Islet precursor cell (in vitro differentiated cells): Measurements from ENCODE around the gene HTR1B.

Experiments used
- DNase-seq: peaks from one replicate; pipeline ENCODE4 v3.0.0-alpha.2; 2018

The HTR1B gene

GRCh38 chr6:77463308-77463860 lies at the start of gene HTR1B:
Gene HTR1B (minus strand): TSS chr6:77463491. CDS start chr6:77463403, 88 bp downstream.
- DNase-seq, result peak; percentile 64

GRCh38 chr6:77512554-77512953 lies 49.3 kb upstream of the HTR1B start:
- DNase-seq, result no peak

GRCh38 chr6:77511860-77512259 lies 48.6 kb upstream of the HTR1B start:
- no peak for DNase-seq

- DNase-seq, result no peak
Measured at GRCh38 chr6:77502981-77503380, 39.7 kb upstream of the HTR1B start.

GRCh38 chr6:77492530-77492929 lies 29.2 kb upstream of the HTR1B start:
- no peak for DNase-seq

- DNase-seq, result no peak
Measured at GRCh38 chr6:77487808-77488425, 24.6 kb upstream of the HTR1B start.

GRCh38 chr6:77482981-77483380 lies 19.7 kb upstream of the HTR1B start:
- DNase-seq, result no peak

- no peak for DNase-seq
Measured at GRCh38 chr6:77474973-77475372, 11.7 kb upstream of the HTR1B start.

- no peak for DNase-seq
Measured at GRCh38 chr6:77474286-77474956, 11.1 kb upstream of the HTR1B start.

- no peak for DNase-seq
Measured at GRCh38 chr6:77470983-77471382, 7.7 kb upstream of the HTR1B start.

- no peak for DNase-seq
Measured at GRCh38 chr6:77468939-77469338, 5.6 kb upstream of the HTR1B start.

- peak; percentile 72 for DNase-seq
Measured at GRCh38 chr6:77466451-77467437, 3.5 kb upstream of the HTR1B start.

- peak; percentile 78 for DNase-seq
Measured at GRCh38 chr6:77466055-77466450, 2.8 kb upstream of the HTR1B start.

- DNase-seq, result no peak
Measured at GRCh38 chr6:77464495-77464867, 1.2 kb upstream of the HTR1B start.

GRCh38 chr6:77463861-77464494 lies 687 bp upstream of the HTR1B start:
- DNase-seq, result peak; percentile 69

GRCh38 chr6:77462359-77463307 lies 658 bp downstream of the HTR1B start:
- DNase-seq, result peak; percentile 68

- no peak for DNase-seq
Measured at GRCh38 chr6:77461796-77462195, 1.5 kb downstream of the HTR1B start.

GRCh38 chr6:77458421-77458820 lies 4.9 kb downstream of the HTR1B start:
- DNase-seq, result no peak

- peak; percentile 88 for DNase-seq
Measured at GRCh38 chr6:77457720-77458349, 5.5 kb downstream of the HTR1B start.

- DNase-seq, result peak; percentile 91
Measured at GRCh38 chr6:77456531-77457248, 6.6 kb downstream of the HTR1B start.
